NB4 (cell line): ENCODE results near the gene ACOX3.

Experiments
- CTCF ChIP-seq: IDR thresholded peaks from one replicate; pipeline ENCODE4 v1.5.1; 2012; ENCODE audit warnings: low read depth, low read length
- POLR2A ChIP-seq: IDR thresholded peaks from 2 replicates; pipeline ENCODE4 v1.6.1; 2011; ENCODE audit warnings: mild to moderate bottlenecking; ENCODE audit not compliant: insufficient read length; ENCODE audit errors: extremely low read depth

- peak; percentile 52 for TF ChIP-seq CTCF
- peak; percentile 83 for TF ChIP-seq POLR2A
Measured at GRCh38 chr4:8428288-8429097, 12.0 kb downstream of the ACOX3 start.
